ENCODE measurements around the gene ZCCHC2. TPM values are rescaled to one million over a fixed set of nuclear protein-coding genes. Genes with fewer than 3 reads are reported as not detected.

ZCCHC2 gene
- total and polyA plus RNA-seq, 9 of the 15 experiments (the other 6 are each of a cell fraction or from before 2014, with no cell fraction given) = 1.0 to 9.2 (median 6.0) TPM

GRCh38 chr18:62617793-62618591 lies 95.2 kb downstream of the ZCCHC2 start:
- peaks cover 4 to 17% of the 10 kb centered on the region in 2 experiments; a peak in 3 of 5 replicates for H3K27me3 ChIP-seq (ENCODE audit: control insufficient read depth in 2 of 2, insufficient read depth in 2 of 2, low read length in 2 of 2)
- intact Hi-C loops (cut with micrococcal nuclease) = no loop called here
- TF ChIP-seq ZBTB9 (CRISPR knock-in tag; IDR thresholded peaks at IDR 0.05) (no peak), CEBPB (tag; IDR thresholded peaks at IDR 0.05) (peak; percentile 30; the same call in 1 of the 2 replicates)
- H3K4me1 ChIP-seq (replicated peaks in 1 of 2; ENCODE audit: control insufficient read depth in 2 of 2, insufficient read depth in 2 of 2, low read length in 2 of 2) = no peaks in the 10 kb centered on the region; a peak in 1 of 5 replicates
- ChIA-PET CTCF (ENCODE audit: low intra/inter-chr PET ratio) (no interaction called here), POLR2A (no interaction called here)
- H3K9ac ChIP-seq (ENCODE audit: insufficient read depth in 1 of 2, low read depth in 2 of 2, low read length in 2 of 2) = no peak overlapping the region
- H3K79me2 ChIP-seq (ENCODE audit: control insufficient read depth, insufficient read depth, low read length) = no peaks in the 10 kb centered on the region
- FAIRE-seq (no peak), DNase-seq (ENCODE audit: extremely low read depth in 1 of 4, low spot score in 3 of 4) (no peak), ATAC-seq (no peak)
- BruUV-seq (replicated peaks) = no TSS peak
- no peaks in the 10 kb centered on the region for H3K9me3 ChIP-seq (replicated peaks; ENCODE audit: control insufficient read depth, insufficient read depth, low read depth, low read length)
- no peak overlapping the region for H2AFZ ChIP-seq (ENCODE audit: low read depth, low read length)
- no peak overlapping the region for H3K4me3 ChIP-seq
- H3K36me3 ChIP-seq (ENCODE audit: control insufficient read depth, insufficient read depth, low read length) = no peaks in the 10 kb centered on the region
- H4K20me1 ChIP-seq (replicated peaks; ENCODE audit: control insufficient read depth, insufficient read depth, low read length) = no peaks in the 10 kb centered on the region
- H3K9me1 ChIP-seq (ENCODE audit: control insufficient read depth, insufficient read depth, low read length) = no peaks in the 10 kb centered on the region
- no peak overlapping the region for H3K27ac ChIP-seq (ENCODE audit: extremely low read depth, low read depth, low read length)
- WGBS (ENCODE audit: insufficient coverage, low coverage, missing lambda C conversion rate) = 22% methylated on average over 5 of the region's 8 CpGs
- H3K4me2 ChIP-seq (ENCODE audit: insufficient read depth, low read length) = no peak overlapping the region
- in situ Hi-C loops (cut with MboI) = no loop called here

GRCh38 chr18:62618735-62619134 lies 95.9 kb downstream of the ZCCHC2 start:
- H3K4me3 ChIP-seq = no peak overlapping the region
- WGBS (ENCODE audit: insufficient coverage, low coverage, missing lambda C conversion rate) = 0% methylated on average over 1 of the region's 1 CpG
- no peak overlapping the region for H3K9ac ChIP-seq (ENCODE audit: insufficient read depth in 1 of 2, low read depth in 2 of 2, low read length in 2 of 2)
- POLR2A ChIA-PET = no interaction called here
- H3K9me3 ChIP-seq (replicated peaks; ENCODE audit: control insufficient read depth, insufficient read depth, low read depth, low read length) = no peaks in the 10 kb centered on the region
- TF ChIP-seq ZNF184 (CRISPR knock-in tag; IDR thresholded peaks at IDR 0.05) (no peak), HSF4 (CRISPR knock-in tag; IDR thresholded peaks at IDR 0.05; ENCODE audit: borderline replicate concordance) (no peak), KDM1A (IDR thresholded peaks at IDR 0.05) (peak; percentile 72 to 76)
- in situ Hi-C loops (cut with MboI) (no loop called here), intact Hi-C loops (cut with micrococcal nuclease) (no loop called here)
- no peaks in the 10 kb centered on the region for H4K20me1 ChIP-seq (replicated peaks; ENCODE audit: control insufficient read depth, insufficient read depth, low read length)
- DNase-seq (ENCODE audit: extremely low read depth in 1 of 4, low spot score in 3 of 4) (no peak), ATAC-seq (no peak), FAIRE-seq (no peak)
- CTCF ChIA-PET (ENCODE audit: low intra/inter-chr PET ratio) = no interaction called here
- no peaks in the 10 kb centered on the region for H3K36me3 ChIP-seq (ENCODE audit: control insufficient read depth, insufficient read depth, low read length)
- no peak overlapping the region for H3K4me2 ChIP-seq (ENCODE audit: insufficient read depth, low read length)
- no peaks in the 10 kb centered on the region; a peak in 1 of 5 replicates for H3K4me1 ChIP-seq (replicated peaks in 1 of 2; ENCODE audit: control insufficient read depth in 2 of 2, insufficient read depth in 2 of 2, low read length in 2 of 2)
- no TSS peak for BruUV-seq (replicated peaks)
- no peaks in the 10 kb centered on the region for H3K79me2 ChIP-seq (ENCODE audit: control insufficient read depth, insufficient read depth, low read length)
- H3K9me1 ChIP-seq (ENCODE audit: control insufficient read depth, insufficient read depth, low read length) = no peaks in the 10 kb centered on the region
- H3K27ac ChIP-seq (ENCODE audit: extremely low read depth, low read depth, low read length) = no peak overlapping the region
- peaks cover 4 to 17% of the 10 kb centered on the region in 2 experiments; a peak in 3 of 5 replicates for H3K27me3 ChIP-seq (ENCODE audit: control insufficient read depth in 2 of 2, insufficient read depth in 2 of 2, low read length in 2 of 2)
- H2AFZ ChIP-seq (ENCODE audit: low read depth, low read length) = no peak overlapping the region

Data from K562 (cell line).